GM12874 (cell line): Measurements from ENCODE around the gene SOD3.

Source experiments
- TF ChIP-seq, protein P1 (sequence below): IDR thresholded peaks from 2 replicates; pipeline ENCODE4 v1.5.1; 2011; ENCODE audit warnings: low read depth, mild to moderate bottlenecking, control low read depth, low read length, moderate library complexity; ENCODE audit not compliant: insufficient read depth

Gene SOD3

DNA sequence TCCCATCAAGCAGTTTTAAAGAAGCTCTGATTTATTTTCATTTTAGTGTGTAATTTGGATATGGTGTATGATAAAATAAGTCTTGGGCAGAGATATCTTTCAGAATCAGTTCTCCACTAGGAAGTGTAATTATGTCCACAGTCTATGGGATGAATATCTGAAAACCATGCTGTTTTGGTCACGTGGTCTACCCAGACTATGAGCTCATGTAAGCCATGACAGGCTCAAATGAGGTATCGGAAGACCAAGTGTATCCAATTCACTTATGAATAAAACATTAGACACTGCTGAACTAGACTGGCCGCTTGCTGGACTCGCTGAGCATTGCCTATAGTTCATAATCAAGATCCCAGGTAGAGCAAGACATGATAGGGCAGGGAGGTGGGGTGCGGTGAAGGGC lies 50.5 kb downstream of the SOD3 start:
- TF ChIP-seq, protein P1, sequence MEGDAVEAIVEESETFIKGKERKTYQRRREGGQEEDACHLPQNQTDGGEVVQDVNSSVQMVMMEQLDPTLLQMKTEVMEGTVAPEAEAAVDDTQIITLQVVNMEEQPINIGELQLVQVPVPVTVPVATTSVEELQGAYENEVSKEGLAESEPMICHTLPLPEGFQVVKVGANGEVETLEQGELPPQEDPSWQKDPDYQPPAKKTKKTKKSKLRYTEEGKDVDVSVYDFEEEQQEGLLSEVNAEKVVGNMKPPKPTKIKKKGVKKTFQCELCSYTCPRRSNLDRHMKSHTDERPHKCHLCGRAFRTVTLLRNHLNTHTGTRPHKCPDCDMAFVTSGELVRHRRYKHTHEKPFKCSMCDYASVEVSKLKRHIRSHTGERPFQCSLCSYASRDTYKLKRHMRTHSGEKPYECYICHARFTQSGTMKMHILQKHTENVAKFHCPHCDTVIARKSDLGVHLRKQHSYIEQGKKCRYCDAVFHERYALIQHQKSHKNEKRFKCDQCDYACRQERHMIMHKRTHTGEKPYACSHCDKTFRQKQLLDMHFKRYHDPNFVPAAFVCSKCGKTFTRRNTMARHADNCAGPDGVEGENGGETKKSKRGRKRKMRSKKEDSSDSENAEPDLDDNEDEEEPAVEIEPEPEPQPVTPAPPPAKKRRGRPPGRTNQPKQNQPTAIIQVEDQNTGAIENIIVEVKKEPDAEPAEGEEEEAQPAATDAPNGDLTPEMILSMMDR, result no peak

DNA sequence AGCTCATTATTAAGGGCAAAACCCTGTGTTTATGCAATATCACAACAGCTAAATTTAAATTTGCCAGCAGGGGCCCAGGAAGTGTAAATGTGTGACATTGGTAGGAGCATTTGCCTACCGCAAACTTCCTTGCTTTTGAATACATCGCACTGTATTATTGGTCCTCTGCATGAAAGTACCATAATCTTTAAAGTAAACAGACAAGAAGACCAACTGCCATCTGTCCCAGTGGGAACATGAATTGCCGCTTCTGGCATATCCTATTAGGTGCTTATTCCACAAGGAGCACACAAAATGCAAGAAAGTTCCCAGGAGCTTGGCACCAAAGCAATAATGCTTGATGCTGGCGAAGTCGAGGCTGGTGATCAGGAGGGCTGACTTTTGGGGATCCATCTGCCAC lies 51.3 kb downstream of the SOD3 start:
- TF ChIP-seq, protein P1, result no peak

- TF ChIP-seq, protein P1, result no peak
Measured at GRCh38 chr4:24849351-24849750, 54.0 kb downstream of the SOD3 start.

GRCh38 chr4:24849756-24850155 lies 54.4 kb downstream of the SOD3 start:
- TF ChIP-seq, protein P1, result no peak
